NCI-H1417 treated with DMSO at 0.1 percent for 48 hours (cell line): Measurements from ENCODE around the gene CLEC18C.
"Not testable (repeated sequence)": the region's sequence is repeated elsewhere in the genome, so short reads cannot be mapped to it uniquely, and the experiment has no call there.

ENCODE experiments used
- DNase-seq: peaks from one replicate; lab custom pipeline; 2025; lab: John Stamatoyannopoulos, UW

The CLEC18C gene

DNA sequence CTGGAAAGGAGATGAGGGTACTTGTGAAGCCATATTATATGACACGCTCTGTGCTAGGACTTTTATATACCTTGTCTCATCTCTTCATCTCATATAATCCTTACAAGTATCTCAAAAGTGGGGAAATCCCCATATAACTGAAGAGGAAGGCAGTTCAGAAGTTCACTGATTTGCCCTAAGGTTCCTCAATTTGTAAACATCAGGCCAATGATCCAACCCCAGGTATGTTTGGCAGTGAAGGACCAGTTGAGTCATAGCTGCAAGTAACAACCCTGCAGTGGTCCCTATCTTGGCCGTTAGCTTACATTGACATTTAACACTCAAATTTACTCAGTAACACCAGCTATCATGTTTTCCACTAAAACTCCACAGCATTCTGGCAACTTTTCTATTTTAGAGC is 45.0 kb downstream of the CLEC18C start:
- not testable (repeated sequence) for DNase-seq

DNA sequence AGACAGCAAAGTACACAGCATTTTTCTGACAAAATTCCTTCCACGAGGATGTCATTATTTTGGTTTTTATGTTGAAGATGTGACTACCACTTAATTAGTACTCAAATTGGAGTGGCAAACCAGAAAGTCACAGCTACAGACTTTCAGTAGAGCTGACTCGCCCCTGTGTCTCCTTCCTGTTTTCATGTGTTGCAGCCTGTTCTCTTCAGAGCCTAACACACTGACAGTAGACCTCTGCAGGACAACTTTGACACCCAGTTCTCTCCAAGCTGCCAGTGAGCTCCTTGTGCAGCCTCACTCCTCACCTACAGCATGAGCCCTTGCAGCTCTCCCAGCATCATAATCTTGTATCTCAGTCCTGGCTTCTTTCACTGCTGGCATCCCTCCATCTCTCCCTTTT is 49.0 kb downstream of the CLEC18C start:
- DNase-seq, result not testable (repeated sequence)

DNA sequence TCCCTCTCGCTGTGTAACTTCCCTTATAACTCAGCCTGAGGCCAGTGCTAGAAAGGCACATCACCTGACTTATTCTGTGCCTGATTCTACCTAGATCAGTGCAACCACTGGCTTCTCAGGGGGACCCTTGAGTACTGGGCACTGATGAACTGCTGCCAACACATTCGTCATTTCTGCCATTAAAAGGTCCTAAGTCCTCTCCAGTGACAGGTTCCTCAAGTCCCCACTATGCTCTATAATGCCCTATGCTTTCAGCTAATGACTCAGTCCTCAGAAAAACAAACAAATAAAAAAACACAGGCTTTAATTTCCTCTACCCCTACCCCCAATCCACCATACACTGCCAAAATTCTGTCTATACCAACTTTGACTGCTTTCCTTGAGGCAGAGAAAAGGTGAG is 49.6 kb downstream of the CLEC18C start:
- DNase-seq, result not testable (repeated sequence)

DNA sequence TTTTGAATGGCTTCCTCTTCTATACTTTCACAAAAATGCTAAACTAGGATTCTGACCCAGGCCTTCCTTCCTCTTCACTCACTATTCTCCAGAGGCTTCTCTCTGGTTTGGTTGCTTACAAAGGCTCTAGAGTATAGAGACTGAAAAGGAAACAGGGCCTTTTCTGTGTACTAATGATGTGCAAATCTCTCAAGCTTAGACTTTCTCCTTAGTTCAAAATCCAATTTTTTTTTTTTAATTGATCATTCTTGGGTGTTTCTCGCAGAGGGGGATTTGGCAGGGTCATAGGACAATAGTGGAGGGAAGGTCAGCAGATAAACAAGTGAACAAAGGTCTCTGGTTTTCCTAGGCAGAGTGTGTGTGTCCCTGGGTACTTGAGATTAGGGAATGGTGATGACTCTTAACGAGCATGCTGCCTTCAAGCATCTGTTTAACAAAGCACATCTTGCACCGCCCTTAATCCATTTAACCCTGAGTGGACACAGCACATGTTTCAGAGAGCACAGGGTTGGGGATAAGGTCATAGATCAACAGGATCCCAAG is 50.5 kb downstream of the CLEC18C start:
- DNase-seq, result not testable (repeated sequence)

DNA sequence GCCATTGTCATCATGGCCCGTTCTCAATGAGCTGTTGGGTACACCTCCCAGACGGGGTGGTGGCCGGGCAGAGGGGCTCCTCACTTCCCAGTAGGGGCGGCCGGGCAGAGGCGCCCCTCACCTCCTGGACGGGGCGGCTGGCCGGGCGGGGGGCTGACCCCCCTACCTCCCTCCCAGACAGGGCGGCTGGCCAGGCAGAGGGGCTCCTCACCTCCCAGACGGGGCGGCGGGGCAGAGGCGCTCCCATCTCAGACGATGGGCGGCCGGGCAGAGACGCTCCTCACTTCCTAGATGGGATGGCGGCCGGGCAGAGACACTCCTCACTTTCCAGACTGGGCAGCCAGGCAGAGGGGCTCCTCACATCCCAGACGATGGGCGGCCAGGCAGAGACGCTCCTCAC is 51.1 kb downstream of the CLEC18C start:
- not testable (repeated sequence) for DNase-seq

DNA sequence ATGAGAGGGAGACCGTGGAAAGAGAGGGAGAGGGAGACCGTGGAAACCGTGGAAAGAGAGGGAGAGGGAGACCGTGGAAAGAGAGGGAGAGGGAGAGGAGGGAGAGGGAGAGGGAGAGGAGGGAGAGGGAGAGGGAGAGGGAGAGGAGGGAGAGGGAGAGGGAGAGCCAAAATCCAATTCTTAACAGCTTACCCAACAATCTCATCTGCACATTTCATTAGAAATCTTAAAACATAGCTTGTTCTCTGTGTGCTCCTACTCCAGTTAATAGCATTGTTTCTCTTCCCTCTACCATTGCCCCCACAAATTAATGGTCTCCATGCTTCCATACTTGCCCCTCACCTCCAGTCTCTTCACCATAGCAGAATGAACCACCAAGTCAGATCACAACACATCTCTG is 51.8 kb downstream of the CLEC18C start:
- DNase-seq, result not testable (repeated sequence)

DNA sequence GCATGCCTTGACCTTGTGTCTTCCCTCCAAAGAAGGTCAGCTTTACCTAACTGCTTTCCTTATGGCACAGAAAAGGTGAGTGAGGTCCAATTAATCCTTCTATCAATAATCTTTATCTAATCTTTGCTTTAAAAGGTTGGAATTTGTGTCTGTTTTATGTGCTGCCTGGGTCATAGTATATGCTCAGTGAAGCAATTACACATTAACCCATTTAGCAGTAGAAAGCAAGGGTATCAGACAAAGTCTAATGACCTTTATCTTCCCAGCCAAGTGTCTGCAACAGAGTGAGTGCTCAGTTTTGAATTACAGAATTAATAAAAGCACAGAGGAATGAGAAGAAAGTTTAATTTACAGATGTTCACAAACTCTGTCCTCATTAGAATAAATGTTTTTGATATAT is 52.4 kb downstream of the CLEC18C start:
- DNase-seq, result not testable (repeated sequence)

DNA sequence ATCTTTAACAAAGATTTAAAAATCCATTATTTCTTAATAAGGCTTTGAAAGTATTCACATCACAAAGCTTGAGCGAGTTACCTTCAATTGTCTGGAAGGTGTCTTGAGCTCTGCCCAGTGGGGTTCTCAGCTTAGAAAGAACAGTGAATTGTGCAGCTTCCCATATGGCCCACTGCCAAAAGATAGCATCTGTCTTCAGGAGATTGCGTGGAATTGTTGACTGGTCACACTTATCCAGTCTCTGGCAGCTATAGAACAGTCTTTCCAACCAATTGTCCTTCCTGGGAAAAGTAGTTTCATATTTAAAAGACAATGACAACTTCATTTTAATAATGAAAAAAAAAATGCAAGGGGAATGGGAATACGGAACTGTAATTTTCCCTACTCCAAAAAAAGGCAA is 58.2 kb downstream of the CLEC18C start:
- not testable (repeated sequence) for DNase-seq
